SIG-M5 (cell line): ENCODE data around the gene DOK4.
"Not testable (repeated sequence)": the region's sequence is repeated elsewhere in the genome, so short reads cannot be mapped to it uniquely, and the experiment has no call there.

Source experiments
- DNase-seq: peaks from one replicate; lab custom pipeline; 2025; lab: John Stamatoyannopoulos, UW

DOK4 gene

DNA sequence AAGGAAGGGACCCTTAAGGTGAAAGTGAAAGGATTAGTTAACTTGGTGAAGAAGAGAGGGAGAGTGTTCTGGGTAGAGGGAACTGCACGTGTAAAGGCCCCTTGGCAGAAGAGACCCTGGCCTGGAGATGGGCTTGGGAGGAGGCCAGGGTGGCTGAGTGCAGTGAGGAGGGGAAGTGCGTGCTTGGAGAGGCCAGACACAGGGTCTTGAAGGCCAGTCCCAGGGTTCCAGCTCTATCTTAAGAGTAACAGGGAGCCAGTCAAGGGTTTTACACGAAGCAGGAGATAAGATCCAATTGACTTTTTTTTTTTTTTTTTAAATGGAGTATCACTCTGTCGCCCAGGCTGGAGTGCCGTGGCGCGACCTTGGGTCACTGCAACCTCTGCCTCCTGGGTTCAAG lies 15.2 kb upstream of the DOK4 start:
- no peak for DNase-seq

GRCh38 chr16:57500578-57501111 lies 14.4 kb upstream of the DOK4 start:
- DNase-seq: no peak

DNA sequence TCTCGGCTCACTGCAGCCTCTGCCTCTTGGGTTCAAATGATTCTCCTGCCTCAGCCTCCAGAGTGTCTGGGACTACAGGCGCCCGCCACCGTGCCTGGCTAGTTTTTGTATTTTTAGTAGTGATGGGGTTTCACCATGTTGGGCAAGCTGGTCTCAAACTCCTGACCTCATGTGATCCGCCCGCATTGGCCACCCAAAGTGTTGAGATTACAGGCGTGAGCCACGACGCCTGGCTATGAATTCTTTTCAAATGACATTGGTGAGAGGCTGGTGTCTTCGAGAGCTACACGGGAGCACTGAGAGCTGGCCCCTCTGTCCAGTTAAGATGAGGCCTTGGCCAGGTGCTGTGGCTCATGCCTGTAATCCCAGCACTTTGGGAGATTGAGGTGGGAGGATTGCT lies 13.6 kb upstream of the DOK4 start:
- DNase-seq: not testable (repeated sequence)

- DNase-seq: no peak
These were observed 11.7 kb upstream of the DOK4 start for GRCh38 chr16:57498031-57498430.

DNA sequence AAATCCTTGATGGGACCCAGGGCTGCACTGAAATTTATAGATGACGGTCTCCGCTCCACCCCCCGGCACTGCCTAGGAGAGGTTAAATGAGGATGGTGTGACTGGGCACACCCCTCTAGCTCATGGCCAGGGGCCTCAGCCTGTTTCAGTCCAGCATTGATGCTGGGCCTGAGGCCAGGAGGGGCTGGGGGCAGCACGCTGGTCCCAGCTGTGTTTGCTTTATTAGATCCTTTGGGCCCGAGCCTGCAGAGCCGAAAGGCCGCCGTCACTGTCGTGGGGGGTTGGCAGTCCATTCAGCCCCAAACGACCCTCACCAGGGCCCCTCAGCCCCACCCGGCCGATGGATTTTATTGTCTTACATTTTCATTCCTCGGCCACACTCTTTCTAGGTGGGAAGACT lies 10.8 kb upstream of the DOK4 start:
- no peak for DNase-seq

DNA sequence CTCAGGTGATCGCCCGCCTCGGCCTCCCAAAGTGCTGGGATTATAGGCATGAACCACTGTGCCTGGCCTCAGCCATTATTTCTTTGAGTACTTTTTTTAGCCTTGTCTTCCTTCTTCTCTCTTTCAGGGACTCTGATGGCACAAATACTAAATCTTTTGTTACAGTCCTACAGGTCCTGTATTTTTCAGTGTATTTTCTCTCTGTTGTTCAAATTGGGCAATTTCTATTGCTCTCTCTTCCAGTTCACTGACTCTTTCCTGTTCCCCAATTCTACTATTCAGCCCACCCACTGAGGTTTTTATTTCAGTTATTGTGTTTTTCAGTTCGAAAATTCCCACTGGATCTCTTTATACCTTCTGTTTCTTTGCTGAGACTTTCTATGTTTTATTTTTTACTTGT lies 7.5 kb upstream of the DOK4 start:
- DNase-seq: no peak

GRCh38 chr16:57489229-57489628 lies 2.9 kb upstream of the DOK4 start:
- DNase-seq: no peak

- no peak for DNase-seq
These were observed 853 bp upstream of the DOK4 start for GRCh38 chr16:57486858-57487834.

- DNase-seq: no peak
These were observed 990 bp downstream of the DOK4 start for GRCh38 chr16:57485091-57485915.

- DNase-seq: no peak
These were observed 1.7 kb downstream of the DOK4 start for GRCh38 chr16:57484515-57485005.

- no peak for DNase-seq
These were observed 2.4 kb downstream of the DOK4 start for GRCh38 chr16:57483725-57484514.

GRCh38 chr16:57482845-57483545 lies 3.3 kb downstream of the DOK4 start:
- DNase-seq: no peak

DNA sequence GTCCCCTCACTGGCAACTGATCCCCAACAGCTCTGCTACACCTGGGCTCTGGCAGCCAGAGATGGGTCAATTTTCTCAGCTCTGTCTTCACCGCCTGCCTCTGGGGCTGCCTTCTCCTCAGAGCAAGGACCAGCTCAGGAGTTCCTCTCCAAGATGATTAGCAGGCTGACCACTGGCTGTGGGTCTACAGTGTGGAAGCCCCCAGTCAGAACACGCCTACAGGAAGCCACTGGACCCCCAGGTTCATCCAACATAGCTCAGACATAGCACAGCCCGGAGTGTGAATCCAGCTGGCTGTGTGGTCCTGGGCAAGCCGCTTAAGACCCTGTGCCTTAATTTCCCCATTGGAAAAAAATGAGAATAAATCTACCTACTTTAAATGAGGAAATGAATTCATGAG lies 4.9 kb downstream of the DOK4 start:
- DNase-seq: no peak

DNA sequence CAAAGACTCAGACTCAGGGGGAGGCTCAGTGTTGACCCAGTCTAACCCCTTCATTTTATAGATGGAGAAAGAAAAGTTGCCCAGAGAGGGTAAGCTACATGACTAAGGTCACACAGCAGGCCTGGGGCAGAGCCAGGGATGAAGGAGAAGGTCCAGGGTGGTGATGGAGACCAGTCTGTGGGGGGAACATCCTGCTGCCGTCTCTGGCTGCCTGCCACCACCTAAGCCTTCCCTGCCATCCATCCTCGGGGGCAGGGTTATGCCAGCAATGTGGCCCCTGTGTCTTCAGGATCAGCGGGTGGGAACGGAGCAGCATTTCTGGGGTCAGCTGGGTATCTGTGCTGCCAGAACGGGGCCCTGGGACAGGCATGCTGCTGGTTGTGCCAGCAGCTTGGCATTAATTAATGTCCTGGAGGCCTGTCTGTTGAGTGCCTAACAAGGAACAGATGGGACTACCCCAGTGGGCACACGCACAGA lies 5.5 kb downstream of the DOK4 start:
- no peak for DNase-seq

DNA sequence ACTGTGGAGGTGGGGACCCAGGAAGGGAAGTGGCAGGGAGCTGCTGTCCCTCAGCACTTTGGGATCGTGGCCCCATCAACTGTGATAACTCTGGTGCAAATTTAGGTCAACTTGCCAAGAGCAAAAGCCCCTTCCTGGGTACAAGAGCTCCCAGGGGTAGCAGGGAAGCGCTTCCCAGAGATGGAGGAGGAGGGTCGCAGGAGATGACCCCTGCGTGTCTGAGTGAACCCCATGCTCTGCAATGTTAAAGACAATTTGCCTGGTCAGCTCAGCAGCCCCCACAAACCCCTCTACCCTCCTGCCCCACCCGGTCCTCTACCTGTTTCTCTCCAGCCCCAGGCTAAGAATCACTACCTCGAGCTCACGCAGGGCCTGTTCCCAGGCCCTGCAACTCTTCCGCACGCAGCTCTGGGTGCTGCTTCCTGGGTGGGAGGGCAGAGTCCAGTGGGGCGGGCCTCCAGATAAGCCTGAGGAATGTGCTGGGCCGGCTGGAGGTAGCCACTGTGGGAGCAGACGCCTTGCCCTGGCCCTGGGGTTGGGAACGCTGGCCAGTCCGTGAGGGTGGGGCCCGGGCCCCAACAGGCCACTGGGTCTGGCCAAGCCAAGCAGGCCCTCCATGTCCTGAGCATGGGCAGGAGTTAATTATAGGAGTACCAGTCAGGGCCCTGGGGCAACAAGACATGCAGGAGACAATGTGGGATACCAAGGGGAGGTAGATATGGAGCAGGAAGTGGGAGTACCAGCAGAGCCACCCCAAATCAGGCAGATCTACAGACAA lies 6.1 kb downstream of the DOK4 start:
- no peak for DNase-seq

DNA sequence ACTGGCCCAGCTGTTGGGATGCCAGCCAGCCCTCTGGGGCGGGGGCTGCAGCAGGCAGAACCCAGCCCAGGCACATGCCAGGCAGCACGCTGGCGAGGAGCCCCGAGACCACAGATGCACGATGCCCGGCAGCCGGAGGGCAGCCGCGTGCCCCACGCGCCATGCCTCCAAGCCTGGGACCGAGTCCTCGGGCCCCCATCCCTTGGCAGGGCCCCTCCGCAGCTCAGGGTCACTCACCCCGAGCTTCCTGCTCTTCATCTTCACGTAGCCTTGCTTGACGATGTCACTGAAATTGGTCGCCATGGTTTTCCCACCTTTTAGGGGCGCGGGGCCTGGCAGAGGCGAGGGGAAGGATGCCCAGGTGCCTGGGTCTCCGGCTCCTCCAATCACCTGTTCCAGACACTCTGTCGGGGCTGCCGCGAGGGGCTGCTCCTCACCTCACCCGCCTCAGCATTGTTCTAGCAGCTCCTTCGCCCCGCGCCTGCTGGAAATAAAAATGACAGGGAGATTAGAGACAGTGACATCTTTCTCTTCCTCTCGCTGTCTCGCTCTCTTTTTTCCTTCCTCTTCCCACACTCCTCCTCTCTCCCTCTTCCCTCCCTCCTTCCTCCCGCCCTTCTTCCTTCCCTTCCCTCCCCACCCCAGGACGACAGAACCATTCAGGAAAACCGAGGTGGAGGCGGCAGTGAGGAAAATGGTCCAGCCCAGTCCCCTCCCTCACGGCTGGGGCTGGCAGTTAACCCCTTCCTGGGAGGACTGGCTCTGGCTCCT lies 6.9 kb downstream of the DOK4 start:
- no peak for DNase-seq

DNA sequence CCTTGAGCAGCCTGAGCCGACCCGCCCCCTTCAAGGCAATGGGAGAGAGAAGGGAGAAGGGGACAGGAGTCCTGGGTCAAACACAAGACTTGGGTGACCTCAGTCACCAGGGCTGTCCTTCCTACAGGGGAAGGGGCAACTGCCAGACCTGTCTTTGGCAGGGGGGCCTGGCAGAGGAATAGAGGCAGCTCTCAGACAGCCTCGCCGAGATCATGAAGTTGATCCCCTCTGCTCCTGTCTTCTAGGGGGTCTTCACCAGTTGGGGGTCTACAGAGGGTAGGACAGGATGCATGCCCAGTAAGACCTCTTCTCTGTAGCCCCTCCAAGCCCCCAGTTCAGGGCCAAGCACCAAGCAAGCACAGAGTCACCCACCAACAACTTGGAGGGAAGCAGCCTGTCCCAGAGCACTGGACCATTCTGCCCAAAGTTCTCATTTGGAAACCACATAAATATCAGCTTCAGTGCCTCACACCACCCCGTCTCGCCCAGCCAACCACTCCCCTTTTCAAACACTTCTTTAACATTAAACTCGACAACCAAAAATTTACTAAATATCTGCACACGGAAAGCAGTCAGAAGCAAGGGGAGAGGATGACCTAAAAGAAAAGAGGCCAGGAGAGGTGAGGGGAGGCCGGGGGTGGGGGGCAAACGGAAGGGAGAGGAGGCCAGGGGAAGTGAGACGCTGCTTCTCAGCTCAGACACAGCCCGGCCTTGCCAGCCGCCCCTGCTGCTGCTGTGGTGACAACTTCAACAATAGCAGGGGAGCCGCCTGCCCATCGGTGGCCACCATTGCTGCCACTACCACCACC lies 7.7 kb downstream of the DOK4 start:
- no peak for DNase-seq

- DNase-seq: no peak
These were observed 8.6 kb downstream of the DOK4 start for GRCh38 chr16:57477531-57478202.
